Suprapubic skin (tissue), 4 donors: Measurements from ENCODE around the gene VGLL2.

Experiments
- EP300 ChIP-seq: sonication (generic); formaldehyde crosslinking; IDR thresholded peaks from one replicate; pipeline ENCODE4 v1.6.1; 2017; ENCODE audit warnings: antibody characterized with exemption
- POLR2AphosphoS5 ChIP-seq, 3 donors: sonication (generic); formaldehyde crosslinking; IDR thresholded peaks; one replicate each; pipeline ENCODE4 v1.6.1; 2017; ENCODE audit warnings: antibody characterized with exemption in 3 of 3
- TF ChIP-seq, protein P1 (sequence below), 2 donors: fragments of 200-600 bp in 1 of 2; fragments of 450-650 bp in 1 of 2; sonication (generic) in 1 of 2; IDR thresholded peaks; one replicate each; pipeline ENCODE4 v1.5.1; 2016 to 2019; ENCODE audit warnings: antibody characterized with exemption in 2 of 2, mild to moderate bottlenecking in 1 of 2, moderate library complexity in 1 of 2

- TF ChIP-seq, protein P1, sequence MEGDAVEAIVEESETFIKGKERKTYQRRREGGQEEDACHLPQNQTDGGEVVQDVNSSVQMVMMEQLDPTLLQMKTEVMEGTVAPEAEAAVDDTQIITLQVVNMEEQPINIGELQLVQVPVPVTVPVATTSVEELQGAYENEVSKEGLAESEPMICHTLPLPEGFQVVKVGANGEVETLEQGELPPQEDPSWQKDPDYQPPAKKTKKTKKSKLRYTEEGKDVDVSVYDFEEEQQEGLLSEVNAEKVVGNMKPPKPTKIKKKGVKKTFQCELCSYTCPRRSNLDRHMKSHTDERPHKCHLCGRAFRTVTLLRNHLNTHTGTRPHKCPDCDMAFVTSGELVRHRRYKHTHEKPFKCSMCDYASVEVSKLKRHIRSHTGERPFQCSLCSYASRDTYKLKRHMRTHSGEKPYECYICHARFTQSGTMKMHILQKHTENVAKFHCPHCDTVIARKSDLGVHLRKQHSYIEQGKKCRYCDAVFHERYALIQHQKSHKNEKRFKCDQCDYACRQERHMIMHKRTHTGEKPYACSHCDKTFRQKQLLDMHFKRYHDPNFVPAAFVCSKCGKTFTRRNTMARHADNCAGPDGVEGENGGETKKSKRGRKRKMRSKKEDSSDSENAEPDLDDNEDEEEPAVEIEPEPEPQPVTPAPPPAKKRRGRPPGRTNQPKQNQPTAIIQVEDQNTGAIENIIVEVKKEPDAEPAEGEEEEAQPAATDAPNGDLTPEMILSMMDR (IDR thresholded peaks at IDR 0.05): no peak
- no peak for TF ChIP-seq POLR2AphosphoS5 (IDR thresholded peaks at IDR 0.05)
- TF ChIP-seq EP300: no peak
Measured at GRCh38 chr6:117270843-117271507, 5.6 kb downstream of the VGLL2 start.
